MM.1S (cell line): ENCODE measurements around the gene SMOC1.

ENCODE experiments used
- DNase-seq: peaks from one replicate; pipeline ENCODE4 v3.0.0-alpha.2; 2015
- H2AFZ ChIP-seq: fragments of 300-600 bp; sonication (generic); 2 replicates; pipeline ENCODE4 v1.6.0; 2016; ENCODE audit warnings: antibody characterized with exemption, low read length
- H3F3A ChIP-seq: fragments of 300-600 bp; sonication (generic); 2 replicates; pipeline ENCODE4 v1.6.1; 2016; ENCODE audit warnings: mild to moderate bottlenecking, antibody characterized with exemption, low read length, moderate library complexity, mixed read lengths; ENCODE audit not compliant: insufficient read depth
- H3K27ac ChIP-seq: fragments of 300-600 bp; sonication (generic); 2 replicates; pipeline ENCODE4 v1.5.1; 2016; ENCODE audit warnings: mild to moderate bottlenecking, low read length
- H3K27me3 ChIP-seq: fragments of 300-600 bp; sonication (generic); replicated peaks from 2 replicates; pipeline ENCODE4 v1.6.0; 2016; ENCODE audit warnings: low read length; ENCODE audit not compliant: insufficient read depth
- H3K36me3 ChIP-seq: fragments of 300-600 bp; sonication (generic); replicated peaks from 2 replicates; pipeline ENCODE4 v1.6.1; 2016; ENCODE audit warnings: mild to moderate bottlenecking, low read length, mixed read lengths; ENCODE audit not compliant: insufficient read depth
- H3K4me1 ChIP-seq: fragments of 300-600 bp; sonication (generic); 2 replicates; pipeline ENCODE4 v1.6.1; 2016; ENCODE audit warnings: low read length, mixed read lengths
- H3K4me2 ChIP-seq: fragments of 300-600 bp; sonication (generic); 2 replicates; pipeline ENCODE4 v1.6.0; 2016; ENCODE audit warnings: low read depth, low read length
- H3K4me3 ChIP-seq: fragments of 300-600 bp; sonication (generic); 2 replicates; pipeline ENCODE4 v1.5.1; 2016; ENCODE audit warnings: low read length, mixed read lengths
- H3K79me2 ChIP-seq: fragments of 300-600 bp; sonication (generic); 2 replicates; pipeline ENCODE4 v1.6.1; 2016; ENCODE audit warnings: mixed run types, low read length, mixed read lengths
- H3K9ac ChIP-seq: fragments of 300-600 bp; sonication (generic); 2 replicates; pipeline ENCODE4 v1.6.1; 2016; ENCODE audit warnings: low read length, mixed read lengths
- H3K9me2 ChIP-seq: fragments of 300-600 bp; sonication (generic); replicated peaks from 2 replicates; pipeline ENCODE4 v1.6.1; 2016; ENCODE audit warnings: mild to moderate bottlenecking, low read length, mixed read lengths; ENCODE audit not compliant: insufficient read depth
- H3K9me3 ChIP-seq: fragments of 300-600 bp; sonication (generic); replicated peaks from 2 replicates; pipeline ENCODE4 v1.6.1; 2016; ENCODE audit warnings: mild to moderate bottlenecking, low read length, mixed read lengths; ENCODE audit not compliant: insufficient read depth
- H4K20me1 ChIP-seq: fragments of 300-600 bp; sonication (generic); 2 replicates; pipeline ENCODE4 v1.6.1; 2016; ENCODE audit warnings: mild to moderate bottlenecking, low read length, moderate library complexity, mixed read lengths; ENCODE audit not compliant: insufficient read depth
- CTCF ChIP-seq: fragments of 300-600 bp; sonication (generic); IDR thresholded peaks from 2 replicates; pipeline ENCODE4 v1.5.1; 2016; ENCODE audit warnings: antibody characterized with exemption, low read length, mixed read lengths
- EZH2 ChIP-seq: fragments of 300-600 bp; sonication (generic); optimal IDR thresholded peaks from 2 replicates; pipeline ENCODE3; 2017; ENCODE audit warnings: low read depth, mild to moderate bottlenecking, antibody characterized with exemption, low read length, mixed read lengths
- EZH2phosphoT487 ChIP-seq: fragments of 300-600 bp; sonication (generic); IDR thresholded peaks from 2 replicates; pipeline ENCODE4 v1.6.1; 2018; ENCODE audit warnings: antibody characterized with exemption, low read length

SMOC1 gene

GRCh38 chr14:69983317-69983716 is 104.1 kb downstream of the SMOC1 start:
- H3K27me3 ChIP-seq = no peaks in the 10 kb centered on the region
- TF ChIP-seq CTCF (no peak), EZH2phosphoT487 (no peak)
- no peaks in the 10 kb centered on the region for H3K9me3 ChIP-seq
- H3K27ac ChIP-seq = no peak overlapping the region
- no peak overlapping the region for H3K4me3 ChIP-seq
- H3K4me1 ChIP-seq = no peaks in the 10 kb centered on the region
- no peaks in the 10 kb centered on the region for H3F3A ChIP-seq
- H4K20me1 ChIP-seq = no peaks in the 10 kb centered on the region
- H3K79me2 ChIP-seq = no peaks in the 10 kb centered on the region
- no peak for DNase-seq
- H3K36me3 ChIP-seq = no peaks in the 10 kb centered on the region
- H3K4me2 ChIP-seq = no peak overlapping the region
- no peaks in the 10 kb centered on the region for H3K9me2 ChIP-seq
- H3K9ac ChIP-seq = no peak overlapping the region
- H2AFZ ChIP-seq = no peak overlapping the region

GRCh38 chr14:69985463-69985862 is 106.2 kb downstream of the SMOC1 start:
- Histone ChIP-seq H3K4me1 (no peaks in the 10 kb centered on the region), H3K27ac (no peak overlapping the region), H3F3A (no peaks in the 10 kb centered on the region), H3K27me3 (no peaks in the 10 kb centered on the region), H3K9me3 (no peaks in the 10 kb centered on the region), H3K9me2 (no peaks in the 10 kb centered on the region), H3K79me2 (no peaks in the 10 kb centered on the region), H3K4me2 (no peak overlapping the region), H4K20me1 (no peaks in the 10 kb centered on the region), H3K36me3 (no peaks in the 10 kb centered on the region), H3K9ac (no peak overlapping the region), H2AFZ (no peak overlapping the region), H3K4me3 (no peak overlapping the region)
- TF ChIP-seq EZH2phosphoT487 (no peak), CTCF (no peak), EZH2 (no peak)
- no peak for DNase-seq

GRCh38 chr14:69986336-69986735 is 107.1 kb downstream of the SMOC1 start:
- Histone ChIP-seq H3K9ac (no peak overlapping the region), H3K4me2 (no peak overlapping the region), H3F3A (no peaks in the 10 kb centered on the region), H3K36me3 (no peaks in the 10 kb centered on the region), H2AFZ (no peak overlapping the region), H3K9me2 (no peaks in the 10 kb centered on the region), H4K20me1 (no peaks in the 10 kb centered on the region), H3K27me3 (no peaks in the 10 kb centered on the region), H3K4me3 (no peak overlapping the region), H3K4me1 (no peaks in the 10 kb centered on the region), H3K9me3 (no peaks in the 10 kb centered on the region), H3K79me2 (no peaks in the 10 kb centered on the region), H3K27ac (no peak overlapping the region)
- no peak for DNase-seq
- TF ChIP-seq EZH2phosphoT487 (no peak), CTCF (no peak), EZH2 (no peak)
